Ishikawa (cell line): ENCODE measurements around the gene FADS6.

ENCODE experiments used
- CREB1 ChIP-seq: IDR thresholded peaks from 2 replicates; pipeline ENCODE4 v1.6.1; 2012; ENCODE audit warnings: low read depth
- EP300 ChIP-seq: IDR thresholded peaks from 2 replicates; pipeline ENCODE4 v1.6.1; 2012; ENCODE audit warnings: borderline replicate concordance
- REST ChIP-seq: IDR thresholded peaks from 2 replicates; pipeline ENCODE4 v1.6.1; 2012; ENCODE audit warnings: low read depth, mild to moderate bottlenecking
- TAF1 ChIP-seq: IDR thresholded peaks from 2 replicates; pipeline ENCODE4 v1.6.1; 2012; ENCODE audit warnings: low read depth, mild to moderate bottlenecking
- TEAD4 ChIP-seq: IDR thresholded peaks from 2 replicates; pipeline ENCODE4 v1.6.1; 2012
- TF ChIP-seq, protein P1 (sequence below): IDR thresholded peaks from 2 replicates; pipeline ENCODE4 v1.6.1; 2012

GRCh38 chr17:74919440-74920305 lies 26.2 kb upstream of the FADS6 start:
- TF ChIP-seq EP300 (no peak), REST (no peak), TEAD4 (no peak), TAF1 (no peak), CREB1 (no peak)
- TF ChIP-seq, protein P1, sequence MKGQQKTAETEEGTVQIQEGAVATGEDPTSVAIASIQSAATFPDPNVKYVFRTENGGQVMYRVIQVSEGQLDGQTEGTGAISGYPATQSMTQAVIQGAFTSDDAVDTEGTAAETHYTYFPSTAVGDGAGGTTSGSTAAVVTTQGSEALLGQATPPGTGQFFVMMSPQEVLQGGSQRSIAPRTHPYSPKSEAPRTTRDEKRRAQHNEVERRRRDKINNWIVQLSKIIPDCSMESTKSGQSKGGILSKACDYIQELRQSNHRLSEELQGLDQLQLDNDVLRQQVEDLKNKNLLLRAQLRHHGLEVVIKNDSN = no peak
